Lower lobe of right lung (tissue), 2 donors: Measurements from ENCODE around the gene CKAP2L. TPM values are rescaled to one million over a fixed set of nuclear protein-coding genes. Genes with fewer than 3 reads are reported as not detected.
A peak's percentile ranks its signal among the peaks of the same experiment; 100 is the strongest.

Experiments
- ATAC-seq, 2 donors: fragments of 200-7000 bp; cut with Tn5 transposase; one replicate each; pipeline ENCODE4 v1.9.1; 2020 to 2022; ENCODE audit warnings: mild to moderate bottlenecking in 2 of 2, moderate library complexity in 2 of 2
- DNase-seq: peaks from one replicate; pipeline ENCODE4 v3.0.0-alpha.2; 2020
- H3K27ac ChIP-seq: fragments of 200-600 bp; one replicate; pipeline ENCODE4 v1.8.0; 2022
- H3K27me3 ChIP-seq: fragments of 200-600 bp; one replicate; pipeline ENCODE4 v1.8.0; 2022; ENCODE audit warnings: low read depth
- H3K36me3 ChIP-seq: fragments of 200-600 bp; one replicate; pipeline ENCODE4 v1.8.0; 2022; ENCODE audit warnings: mild to moderate bottlenecking
- H3K4me1 ChIP-seq: fragments of 200-600 bp; one replicate; pipeline ENCODE4 v1.8.0; 2022
- H3K4me3 ChIP-seq: fragments of 200-600 bp; one replicate; pipeline ENCODE4 v1.8.0; 2022; ENCODE audit warnings: mild to moderate bottlenecking
- H3K9me3 ChIP-seq: fragments of 200-600 bp; one replicate; pipeline ENCODE4 v1.8.0; 2022
- intact Hi-C: fragments of 100-400 bp; cut with DNase I; formaldehyde crosslinking; loops from one replicate; pipeline ENCODE4 v1.11.0; 2022
- total RNA-seq: library from RNA; stranded (reverse); fragmentation: NEBNext Ultra II Directional; extraction: Animal tissue kit (Norgen Biotek cat#: 25700); gene quantifications from one replicate; pipeline ENCODE4 v1.2.1, GENCODE V29; 2021
- TF ChIP-seq, protein P1 (sequence below): fragments of 200-600 bp; IDR thresholded peaks from one replicate; pipeline ENCODE4 v1.8.0; 2022; ENCODE audit warnings: antibody characterized with exemption, mild to moderate bottlenecking
- donor health status: DM: no; HTN: yes; CAD: no; lungs with severe emphysema.

The CKAP2L gene
- total RNA-seq, 1 donor from 2014 or later, result 1.3 TPM

GRCh38 chr2:112757265-112757664, 7.1 kb downstream of the CKAP2L start:
- Histone ChIP-seq H3K9me3 (no peaks in the 10 kb centered on the region), H3K4me1 (no peaks in the 10 kb centered on the region), H3K27ac (no peak overlapping the region), H3K27me3 (no peaks in the 10 kb centered on the region), H3K36me3 (no peaks in the 10 kb centered on the region), H3K4me3 (no peak overlapping the region)
- no peak for ATAC-seq
- TF ChIP-seq, protein P1, sequence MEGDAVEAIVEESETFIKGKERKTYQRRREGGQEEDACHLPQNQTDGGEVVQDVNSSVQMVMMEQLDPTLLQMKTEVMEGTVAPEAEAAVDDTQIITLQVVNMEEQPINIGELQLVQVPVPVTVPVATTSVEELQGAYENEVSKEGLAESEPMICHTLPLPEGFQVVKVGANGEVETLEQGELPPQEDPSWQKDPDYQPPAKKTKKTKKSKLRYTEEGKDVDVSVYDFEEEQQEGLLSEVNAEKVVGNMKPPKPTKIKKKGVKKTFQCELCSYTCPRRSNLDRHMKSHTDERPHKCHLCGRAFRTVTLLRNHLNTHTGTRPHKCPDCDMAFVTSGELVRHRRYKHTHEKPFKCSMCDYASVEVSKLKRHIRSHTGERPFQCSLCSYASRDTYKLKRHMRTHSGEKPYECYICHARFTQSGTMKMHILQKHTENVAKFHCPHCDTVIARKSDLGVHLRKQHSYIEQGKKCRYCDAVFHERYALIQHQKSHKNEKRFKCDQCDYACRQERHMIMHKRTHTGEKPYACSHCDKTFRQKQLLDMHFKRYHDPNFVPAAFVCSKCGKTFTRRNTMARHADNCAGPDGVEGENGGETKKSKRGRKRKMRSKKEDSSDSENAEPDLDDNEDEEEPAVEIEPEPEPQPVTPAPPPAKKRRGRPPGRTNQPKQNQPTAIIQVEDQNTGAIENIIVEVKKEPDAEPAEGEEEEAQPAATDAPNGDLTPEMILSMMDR, result no peak
- peak; percentile 63 for DNase-seq
- intact Hi-C loops, result no loop called here

- TF ChIP-seq, protein P1, result no peak
- DNase-seq, result no peak
- no peak overlapping the region for H3K27ac ChIP-seq
- no peak overlapping the region for H3K4me3 ChIP-seq
- intact Hi-C loops, result no loop called here
- no peak for ATAC-seq
- no peaks in the 10 kb centered on the region for H3K9me3 ChIP-seq
- no peaks in the 10 kb centered on the region for H3K27me3 ChIP-seq
- no peaks in the 10 kb centered on the region for H3K4me1 ChIP-seq
- no peaks in the 10 kb centered on the region for H3K36me3 ChIP-seq
These were observed 8.2 kb downstream of the CKAP2L start for GRCh38 chr2:112756207-112756606.

- H3K9me3 ChIP-seq, result no peaks in the 10 kb centered on the region
- TF ChIP-seq, protein P1, result no peak
- ATAC-seq (no peak), DNase-seq (no peak)
- H3K4me3 ChIP-seq, result no peak overlapping the region
- H3K4me1 ChIP-seq, result no peaks in the 10 kb centered on the region
- H3K27ac ChIP-seq, result no peak overlapping the region
- no peaks in the 10 kb centered on the region for H3K36me3 ChIP-seq
- no peaks in the 10 kb centered on the region for H3K27me3 ChIP-seq
- intact Hi-C loops, result no loop called here
These were observed 9.0 kb downstream of the CKAP2L start for GRCh38 chr2:112755444-112755843.

- H3K36me3 ChIP-seq, result no peaks in the 10 kb centered on the region
- intact Hi-C loops, result no loop called here
- no peak overlapping the region for H3K4me3 ChIP-seq
- TF ChIP-seq, protein P1, result no peak
- peak; percentile 57 to 59 for ATAC-seq
- no peaks in the 10 kb centered on the region for H3K4me1 ChIP-seq
- DNase-seq, result peak; percentile 65
- H3K27ac ChIP-seq, result no peak overlapping the region
- H3K27me3 ChIP-seq, result no peaks in the 10 kb centered on the region
- H3K9me3 ChIP-seq, result no peaks in the 10 kb centered on the region
These were observed 9.8 kb downstream of the CKAP2L start for GRCh38 chr2:112754564-112754963.

DNA sequence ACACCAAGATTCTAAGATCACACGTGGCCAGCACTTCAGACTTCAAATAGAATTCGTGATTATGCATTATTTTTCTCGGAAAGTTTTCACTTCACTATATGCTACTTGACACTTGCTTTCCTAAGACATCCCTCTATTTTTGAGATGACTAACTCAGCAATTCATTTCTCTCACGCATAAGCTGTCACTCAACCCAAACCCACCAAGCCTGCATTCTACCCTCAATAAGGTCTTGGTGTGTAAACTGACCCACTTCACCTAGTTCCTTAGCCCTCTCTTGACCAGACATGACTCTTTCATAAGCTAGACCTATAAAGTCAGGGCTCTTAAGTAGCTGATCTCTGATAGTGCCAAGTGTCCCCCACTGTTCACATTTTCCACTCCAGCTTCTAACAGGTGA, 11.7 kb downstream of the CKAP2L start:
- TF ChIP-seq, protein P1, result no peak
- intact Hi-C loops, result no loop called here
- no peaks in the 10 kb centered on the region for H3K9me3 ChIP-seq
- no peak for ATAC-seq
- H3K27me3 ChIP-seq, result no peaks in the 10 kb centered on the region
- no peak for DNase-seq
- H3K36me3 ChIP-seq, result no peaks in the 10 kb centered on the region
- H3K4me1 ChIP-seq, result no peaks in the 10 kb centered on the region
- no peak overlapping the region for H3K4me3 ChIP-seq
- no peak overlapping the region for H3K27ac ChIP-seq
